ENCODE results near the gene GLIPR2. TPM values are rescaled to one million over a fixed set of nuclear protein-coding genes. Genes with fewer than 3 reads are reported as not detected.

Gene GLIPR2
- total and polyA plus RNA-seq, 9 donors: 8.3 to 34.6 (median 16.0) TPM

GRCh38 chr9:36135741-36136271 is 727 bp upstream of the GLIPR2 start:
- H3K4me1 ChIP-seq (ENCODE audit: insufficient read depth): peaks cover 8% of the 10 kb centered on the region
- WGBS, 3 donors: 11 to 19% (median 17%) methylated on average over 18 of the region's 18 CpGs
- H3K27ac ChIP-seq: peak overlapping the region in 1 of 2 donors; percentile 15
- H3K9me3 ChIP-seq: no peaks in the 10 kb centered on the region
- peak in 2 of 5 donors; percentile 49 for DNase-seq
- TF ChIP-seq POLR2A (IDR thresholded peaks at IDR 0.05) (no peak), EP300 (IDR thresholded peaks at IDR 0.05) (no peak)
- TF ChIP-seq, protein P1, sequence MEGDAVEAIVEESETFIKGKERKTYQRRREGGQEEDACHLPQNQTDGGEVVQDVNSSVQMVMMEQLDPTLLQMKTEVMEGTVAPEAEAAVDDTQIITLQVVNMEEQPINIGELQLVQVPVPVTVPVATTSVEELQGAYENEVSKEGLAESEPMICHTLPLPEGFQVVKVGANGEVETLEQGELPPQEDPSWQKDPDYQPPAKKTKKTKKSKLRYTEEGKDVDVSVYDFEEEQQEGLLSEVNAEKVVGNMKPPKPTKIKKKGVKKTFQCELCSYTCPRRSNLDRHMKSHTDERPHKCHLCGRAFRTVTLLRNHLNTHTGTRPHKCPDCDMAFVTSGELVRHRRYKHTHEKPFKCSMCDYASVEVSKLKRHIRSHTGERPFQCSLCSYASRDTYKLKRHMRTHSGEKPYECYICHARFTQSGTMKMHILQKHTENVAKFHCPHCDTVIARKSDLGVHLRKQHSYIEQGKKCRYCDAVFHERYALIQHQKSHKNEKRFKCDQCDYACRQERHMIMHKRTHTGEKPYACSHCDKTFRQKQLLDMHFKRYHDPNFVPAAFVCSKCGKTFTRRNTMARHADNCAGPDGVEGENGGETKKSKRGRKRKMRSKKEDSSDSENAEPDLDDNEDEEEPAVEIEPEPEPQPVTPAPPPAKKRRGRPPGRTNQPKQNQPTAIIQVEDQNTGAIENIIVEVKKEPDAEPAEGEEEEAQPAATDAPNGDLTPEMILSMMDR (IDR thresholded peaks at IDR 0.05): no peak
- no peaks in the 10 kb centered on the region for H3K27me3 ChIP-seq
- intact Hi-C loops (cut with DNase I): no loop called here
- H3K4me3 ChIP-seq: peak overlapping the region; percentile 60
- H3K36me3 ChIP-seq: no peaks in the 10 kb centered on the region

- peak overlapping the region; percentile 60 for H3K4me3 ChIP-seq
- H3K4me1 ChIP-seq (ENCODE audit: insufficient read depth): peaks cover 8% of the 10 kb centered on the region
- H3K36me3 ChIP-seq: no peaks in the 10 kb centered on the region
- peak overlapping the region in 1 of 2 donors; percentile 34 for H3K27ac ChIP-seq
- H3K27me3 ChIP-seq: no peaks in the 10 kb centered on the region
- intact Hi-C loops (cut with DNase I): no loop called here
- TF ChIP-seq, protein P1 (IDR thresholded peaks at IDR 0.05): no peak
- no peak for TF ChIP-seq POLR2A (IDR thresholded peaks at IDR 0.05)
- TF ChIP-seq EP300 (IDR thresholded peaks at IDR 0.05): no peak
- no peak for DNase-seq
- H3K9me3 ChIP-seq: no peaks in the 10 kb centered on the region
- WGBS, 3 donors: 0 to 2% (median 2%) methylated on average over 19 to 40 of the region's 40 CpGs
These were observed 410 bp downstream of the GLIPR2 start for GRCh38 chr9:36136894-36137391.

- Histone ChIP-seq H3K27me3 (no peaks in the 10 kb centered on the region), H3K27ac (no peak overlapping the region), H3K36me3 (no peaks in the 10 kb centered on the region), H3K4me1 (ENCODE audit: insufficient read depth) (peaks cover 11% of the 10 kb centered on the region), H3K9me3 (no peaks in the 10 kb centered on the region), H3K4me3 (peak overlapping the region; percentile 60)
- no peak for TF ChIP-seq EP300 (IDR thresholded peaks at IDR 0.05)
- TF ChIP-seq, protein P1 (IDR thresholded peaks at IDR 0.05): no peak
- TF ChIP-seq POLR2A (IDR thresholded peaks at IDR 0.05): no peak
- WGBS, 3 donors: 7 to 24% (median 18%) methylated on average over 9 to 12 of the region's 12 CpGs
- intact Hi-C loops (cut with DNase I): no loop called here
- peak in 2 of 5 donors; percentile 44 to 59 for DNase-seq
These were observed 965 bp downstream of the GLIPR2 start for GRCh38 chr9:36137392-36138004.

- Histone ChIP-seq H3K4me3 (no peak overlapping the region), H3K27ac (no peak overlapping the region), H3K27me3 (no peaks in the 10 kb centered on the region), H3K36me3 (no peaks in the 10 kb centered on the region), H3K4me1 (ENCODE audit: insufficient read depth) (peaks cover 16% of the 10 kb centered on the region), H3K9me3 (no peaks in the 10 kb centered on the region)
- no peak for TF ChIP-seq POLR2A (IDR thresholded peaks at IDR 0.05)
- TF ChIP-seq, protein P1 (IDR thresholded peaks at IDR 0.05): no peak
- TF ChIP-seq EP300 (IDR thresholded peaks at IDR 0.05): no peak
- 93 to 96% (median 93%) methylated on average over 10 of the region's 10 CpGs for WGBS, 3 donors
- DNase-seq: no peak
- intact Hi-C loops (cut with DNase I): no loop called here
These were observed 2.0 kb downstream of the GLIPR2 start for GRCh38 chr9:36138496-36138895.

Data from ovary (tissue), 9 donors.